ENCODE results near the gene GABRG3.

Gene GABRG3

GRCh38 chr15:27088584-27089232 lies 117.7 kb downstream of the GABRG3 start:
- TF ChIP-seq CTCF (IDR thresholded peaks at IDR 0.05; ENCODE audit: control insufficient read depth, insufficient read depth, low read depth, low read length, missing control alignments) = no peak
- H3K4me3 ChIP-seq (ENCODE audit: control insufficient read depth, low read depth, low read length) = no peak overlapping the region
- no peak for DNase-seq (ENCODE audit: low read depth)

GRCh38 chr15:27089233-27089586 lies 118.2 kb downstream of the GABRG3 start:
- TF ChIP-seq CTCF (IDR thresholded peaks at IDR 0.05; ENCODE audit: control insufficient read depth, insufficient read depth, low read depth, low read length, missing control alignments) = no peak
- no peak overlapping the region for H3K4me3 ChIP-seq (ENCODE audit: control insufficient read depth, low read depth, low read length)
- DNase-seq (ENCODE audit: low read depth) = no peak

GRCh38 chr15:27089676-27090075 lies 118.7 kb downstream of the GABRG3 start:
- no peak for DNase-seq (ENCODE audit: low read depth)
- no peak for TF ChIP-seq CTCF (IDR thresholded peaks at IDR 0.05; ENCODE audit: control insufficient read depth, insufficient read depth, low read depth, low read length, missing control alignments)
- no peak overlapping the region for H3K4me3 ChIP-seq (ENCODE audit: control insufficient read depth, low read depth, low read length)

- DNase-seq (ENCODE audit: low read depth) = no peak
- TF ChIP-seq CTCF (IDR thresholded peaks at IDR 0.05; ENCODE audit: control insufficient read depth, insufficient read depth, low read depth, low read length, missing control alignments) = no peak
- no peak overlapping the region for H3K4me3 ChIP-seq (ENCODE audit: control insufficient read depth, low read depth, low read length)
Measured at GRCh38 chr15:27091270-27091940, 120.4 kb downstream of the GABRG3 start.

- TF ChIP-seq CTCF (IDR thresholded peaks at IDR 0.05; ENCODE audit: control insufficient read depth, insufficient read depth, low read depth, low read length, missing control alignments) = no peak
- no peak overlapping the region for H3K4me3 ChIP-seq (ENCODE audit: control insufficient read depth, low read depth, low read length)
- no peak for DNase-seq (ENCODE audit: low read depth)
Measured at GRCh38 chr15:27092390-27092789, 121.4 kb downstream of the GABRG3 start.

- H3K4me3 ChIP-seq (ENCODE audit: control insufficient read depth, low read depth, low read length) = no peak overlapping the region
- DNase-seq (ENCODE audit: low read depth) = no peak
- no peak for TF ChIP-seq CTCF (IDR thresholded peaks at IDR 0.05; ENCODE audit: control insufficient read depth, insufficient read depth, low read depth, low read length, missing control alignments)
Measured at GRCh38 chr15:27094235-27094634, 123.3 kb downstream of the GABRG3 start.
